HG03460 (cell line): ENCODE data around the gene PRRX1.

Source experiments
- ATAC-seq: cut with Tn5 transposase; IDR thresholded peaks from one replicate; pipeline ENCODE4 v1.9.1; 2021; ENCODE audit not compliant: unreplicated experiment

PRRX1 gene

GRCh38 chr1:170664093-170664827 lies at the start of gene PRRX1:
TSS of gene PRRX1 (plus strand) at chr1:170664131. CDS start at chr1:170664219, 88 bp downstream.
- no peak for ATAC-seq

- no peak for ATAC-seq
Measured at GRCh38 chr1:170617591-170618330, 46.2 kb upstream of the PRRX1 start.

- no peak for ATAC-seq
Measured at GRCh38 chr1:170618421-170618820, 45.5 kb upstream of the PRRX1 start.

GRCh38 chr1:170619241-170620028 lies 44.5 kb upstream of the PRRX1 start:
- ATAC-seq = no peak

- no peak for ATAC-seq
Measured at GRCh38 chr1:170620164-170620563, 43.8 kb upstream of the PRRX1 start.

GRCh38 chr1:170623171-170623570 lies 40.8 kb upstream of the PRRX1 start:
- ATAC-seq = no peak

- ATAC-seq = no peak
Measured at GRCh38 chr1:170624146-170624545, 39.8 kb upstream of the PRRX1 start.

- no peak for ATAC-seq
Measured at GRCh38 chr1:170630977-170631376, 33.0 kb upstream of the PRRX1 start.

GRCh38 chr1:170634293-170634692 lies 29.6 kb upstream of the PRRX1 start:
- ATAC-seq = no peak

- no peak for ATAC-seq
Measured at GRCh38 chr1:170634824-170635410, 29.0 kb upstream of the PRRX1 start.

- no peak for ATAC-seq
Measured at GRCh38 chr1:170640581-170640980, 23.4 kb upstream of the PRRX1 start.

GRCh38 chr1:170657275-170657853 lies 6.6 kb upstream of the PRRX1 start:
- no peak for ATAC-seq

- no peak for ATAC-seq
Measured at GRCh38 chr1:170659399-170660035, 4.4 kb upstream of the PRRX1 start.

GRCh38 chr1:170660281-170660713 lies 3.6 kb upstream of the PRRX1 start:
- ATAC-seq = no peak

GRCh38 chr1:170660871-170661645 lies 2.9 kb upstream of the PRRX1 start:
- no peak for ATAC-seq

- ATAC-seq = no peak
Measured at GRCh38 chr1:170661646-170662411, 2.1 kb upstream of the PRRX1 start.

- ATAC-seq = no peak
Measured at GRCh38 chr1:170662561-170663403, 1.1 kb upstream of the PRRX1 start.
